Measurements from ENCODE around the gene VEGFA. TPM values are rescaled to one million over a fixed set of nuclear protein-coding genes. Genes with fewer than 3 reads are reported as not detected.
A peak's percentile ranks its signal among the peaks of the same experiment; 100 is the strongest.

Gene VEGFA
- polyA plus RNA-seq, 1 donor: 198 TPM

GRCh38 chr6:43758617-43759050 is 11.4 kb upstream of the VEGFA start:
- Histone ChIP-seq H3K4me3 (ENCODE audit: low read length) (no peak overlapping the region), H3K27ac (ENCODE audit: low read length) (no peak overlapping the region), H3K4me1 (ENCODE audit: control insufficient read depth, insufficient read depth, low read length) (peaks cover 16% of the 10 kb centered on the region), H3K36me3 (ENCODE audit: control insufficient read depth, insufficient read depth, low read length) (no peaks in the 10 kb centered on the region), H3K27me3 (ENCODE audit: control insufficient read depth, insufficient read depth, low read length) (no peaks in the 10 kb centered on the region), H3K9me3 (ENCODE audit: control insufficient read depth, low read depth, low read length) (no peaks in the 10 kb centered on the region)
- WGBS (ENCODE audit: insufficient coverage, low lambda C conversion rate): no CpG with 5 or more reads among the region's 9 CpGs
- no peak for DNase-seq

- no peak overlapping the region for H3K27ac ChIP-seq (ENCODE audit: low read length)
- no peaks in the 10 kb centered on the region for H3K36me3 ChIP-seq (ENCODE audit: control insufficient read depth, insufficient read depth, low read length)
- no CpG with 5 or more reads among the region's 7 CpGs for WGBS (ENCODE audit: insufficient coverage, low lambda C conversion rate)
- H3K27me3 ChIP-seq (ENCODE audit: control insufficient read depth, insufficient read depth, low read length): no peaks in the 10 kb centered on the region
- H3K4me1 ChIP-seq (ENCODE audit: control insufficient read depth, insufficient read depth, low read length): peaks cover 22% of the 10 kb centered on the region
- no peak for DNase-seq
- H3K4me3 ChIP-seq (ENCODE audit: low read length): no peak overlapping the region
- no peaks in the 10 kb centered on the region for H3K9me3 ChIP-seq (ENCODE audit: control insufficient read depth, low read depth, low read length)
Measured at GRCh38 chr6:43759136-43759906, 10.7 kb upstream of the VEGFA start.

GRCh38 chr6:43759907-43760206 is 10.2 kb upstream of the VEGFA start:
- Histone ChIP-seq H3K36me3 (ENCODE audit: control insufficient read depth, insufficient read depth, low read length) (no peaks in the 10 kb centered on the region), H3K4me3 (ENCODE audit: low read length) (no peak overlapping the region), H3K4me1 (ENCODE audit: control insufficient read depth, insufficient read depth, low read length) (peaks cover 25% of the 10 kb centered on the region), H3K9me3 (ENCODE audit: control insufficient read depth, low read depth, low read length) (no peaks in the 10 kb centered on the region), H3K27ac (ENCODE audit: low read length) (no peak overlapping the region), H3K27me3 (ENCODE audit: control insufficient read depth, insufficient read depth, low read length) (no peaks in the 10 kb centered on the region)
- DNase-seq: no peak
- WGBS (ENCODE audit: insufficient coverage, low lambda C conversion rate): 29% methylated on average over 1 of the region's 4 CpGs

GRCh38 chr6:43760210-43761168 is 9.5 kb upstream of the VEGFA start:
- no peak overlapping the region for H3K4me3 ChIP-seq (ENCODE audit: low read length)
- H3K27ac ChIP-seq (ENCODE audit: low read length): no peak overlapping the region
- DNase-seq: no peak
- no peaks in the 10 kb centered on the region for H3K36me3 ChIP-seq (ENCODE audit: control insufficient read depth, insufficient read depth, low read length)
- H3K4me1 ChIP-seq (ENCODE audit: control insufficient read depth, insufficient read depth, low read length): peaks cover 28% of the 10 kb centered on the region
- H3K9me3 ChIP-seq (ENCODE audit: control insufficient read depth, low read depth, low read length): no peaks in the 10 kb centered on the region
- no peaks in the 10 kb centered on the region for H3K27me3 ChIP-seq (ENCODE audit: control insufficient read depth, insufficient read depth, low read length)
- WGBS (ENCODE audit: insufficient coverage, low lambda C conversion rate): no CpG with 5 or more reads among the region's 15 CpGs

GRCh38 chr6:43761666-43762409 is 8.2 kb upstream of the VEGFA start:
- WGBS (ENCODE audit: insufficient coverage, low lambda C conversion rate): no CpG with 5 or more reads among the region's 9 CpGs
- peaks cover 42% of the 10 kb centered on the region for H3K4me1 ChIP-seq (ENCODE audit: control insufficient read depth, insufficient read depth, low read length)
- no peak overlapping the region for H3K27ac ChIP-seq (ENCODE audit: low read length)
- no peaks in the 10 kb centered on the region for H3K27me3 ChIP-seq (ENCODE audit: control insufficient read depth, insufficient read depth, low read length)
- no peak for DNase-seq
- no peak overlapping the region for H3K4me3 ChIP-seq (ENCODE audit: low read length)
- H3K9me3 ChIP-seq (ENCODE audit: control insufficient read depth, low read depth, low read length): no peaks in the 10 kb centered on the region
- no peaks in the 10 kb centered on the region for H3K36me3 ChIP-seq (ENCODE audit: control insufficient read depth, insufficient read depth, low read length)

- DNase-seq: no peak
- WGBS (ENCODE audit: insufficient coverage, low lambda C conversion rate): no CpG with 5 or more reads among the region's 5 CpGs
- Histone ChIP-seq H3K9me3 (ENCODE audit: control insufficient read depth, low read depth, low read length) (no peaks in the 10 kb centered on the region), H3K36me3 (ENCODE audit: control insufficient read depth, insufficient read depth, low read length) (no peaks in the 10 kb centered on the region), H3K4me3 (ENCODE audit: low read length) (no peak overlapping the region), H3K27ac (ENCODE audit: low read length) (no peak overlapping the region), H3K4me1 (ENCODE audit: control insufficient read depth, insufficient read depth, low read length) (peaks cover 45% of the 10 kb centered on the region), H3K27me3 (ENCODE audit: control insufficient read depth, insufficient read depth, low read length) (no peaks in the 10 kb centered on the region)
Measured at GRCh38 chr6:43762410-43762768, 7.6 kb upstream of the VEGFA start.

GRCh38 chr6:43762966-43763695 is 6.9 kb upstream of the VEGFA start:
- DNase-seq: peak; percentile 49 to 71
- no CpG with 5 or more reads among the region's 6 CpGs for WGBS (ENCODE audit: insufficient coverage, low lambda C conversion rate)
- no peaks in the 10 kb centered on the region for H3K27me3 ChIP-seq (ENCODE audit: control insufficient read depth, insufficient read depth, low read length)
- H3K9me3 ChIP-seq (ENCODE audit: control insufficient read depth, low read depth, low read length): no peaks in the 10 kb centered on the region
- H3K27ac ChIP-seq (ENCODE audit: low read length): peak overlapping the region; percentile 63
- H3K4me3 ChIP-seq (ENCODE audit: low read length): no peak overlapping the region
- H3K4me1 ChIP-seq (ENCODE audit: control insufficient read depth, insufficient read depth, low read length): peaks cover 53% of the 10 kb centered on the region
- H3K36me3 ChIP-seq (ENCODE audit: control insufficient read depth, insufficient read depth, low read length): no peaks in the 10 kb centered on the region

GRCh38 chr6:43763812-43764522 is 6.0 kb upstream of the VEGFA start:
- peaks cover 61% of the 10 kb centered on the region for H3K4me1 ChIP-seq (ENCODE audit: control insufficient read depth, insufficient read depth, low read length)
- no peaks in the 10 kb centered on the region for H3K27me3 ChIP-seq (ENCODE audit: control insufficient read depth, insufficient read depth, low read length)
- H3K4me3 ChIP-seq (ENCODE audit: low read length): no peak overlapping the region
- no peaks in the 10 kb centered on the region for H3K9me3 ChIP-seq (ENCODE audit: control insufficient read depth, low read depth, low read length)
- no CpG with 5 or more reads among the region's 7 CpGs for WGBS (ENCODE audit: insufficient coverage, low lambda C conversion rate)
- no peak for DNase-seq
- no peaks in the 10 kb centered on the region for H3K36me3 ChIP-seq (ENCODE audit: control insufficient read depth, insufficient read depth, low read length)
- peak overlapping the region; percentile 63 for H3K27ac ChIP-seq (ENCODE audit: low read length)

- no peak overlapping the region for H3K4me3 ChIP-seq (ENCODE audit: low read length)
- H3K27me3 ChIP-seq (ENCODE audit: control insufficient read depth, insufficient read depth, low read length): no peaks in the 10 kb centered on the region
- no peaks in the 10 kb centered on the region for H3K36me3 ChIP-seq (ENCODE audit: control insufficient read depth, insufficient read depth, low read length)
- H3K4me1 ChIP-seq (ENCODE audit: control insufficient read depth, insufficient read depth, low read length): peaks cover 66% of the 10 kb centered on the region
- no peaks in the 10 kb centered on the region for H3K9me3 ChIP-seq (ENCODE audit: control insufficient read depth, low read depth, low read length)
- H3K27ac ChIP-seq (ENCODE audit: low read length): no peak overlapping the region
- no peak for DNase-seq
- no CpG with 5 or more reads among the region's 5 CpGs for WGBS (ENCODE audit: insufficient coverage, low lambda C conversion rate)
Measured at GRCh38 chr6:43764772-43765171, 5.2 kb upstream of the VEGFA start.

Measured in large intestine (tissue), 3 donors.